A375 (cell line): ENCODE results near the gene PLXNB2. TPM values are rescaled to one million over a fixed set of nuclear protein-coding genes. Genes with fewer than 3 reads are reported as not detected.

ENCODE experiments used
- total RNA-seq: library from RNA; depleted of rRNA; stranded (reverse); fragments of >200 nt; shearing (Covaris generic); gene quantifications from 2 replicates; pipeline ENCODE4 v1.2.3, GENCODE V29; 2014; rRNA removed

PLXNB2 gene
- 43.0 and 45.2 TPM in 2 replicates for total RNA-seq

DNA sequence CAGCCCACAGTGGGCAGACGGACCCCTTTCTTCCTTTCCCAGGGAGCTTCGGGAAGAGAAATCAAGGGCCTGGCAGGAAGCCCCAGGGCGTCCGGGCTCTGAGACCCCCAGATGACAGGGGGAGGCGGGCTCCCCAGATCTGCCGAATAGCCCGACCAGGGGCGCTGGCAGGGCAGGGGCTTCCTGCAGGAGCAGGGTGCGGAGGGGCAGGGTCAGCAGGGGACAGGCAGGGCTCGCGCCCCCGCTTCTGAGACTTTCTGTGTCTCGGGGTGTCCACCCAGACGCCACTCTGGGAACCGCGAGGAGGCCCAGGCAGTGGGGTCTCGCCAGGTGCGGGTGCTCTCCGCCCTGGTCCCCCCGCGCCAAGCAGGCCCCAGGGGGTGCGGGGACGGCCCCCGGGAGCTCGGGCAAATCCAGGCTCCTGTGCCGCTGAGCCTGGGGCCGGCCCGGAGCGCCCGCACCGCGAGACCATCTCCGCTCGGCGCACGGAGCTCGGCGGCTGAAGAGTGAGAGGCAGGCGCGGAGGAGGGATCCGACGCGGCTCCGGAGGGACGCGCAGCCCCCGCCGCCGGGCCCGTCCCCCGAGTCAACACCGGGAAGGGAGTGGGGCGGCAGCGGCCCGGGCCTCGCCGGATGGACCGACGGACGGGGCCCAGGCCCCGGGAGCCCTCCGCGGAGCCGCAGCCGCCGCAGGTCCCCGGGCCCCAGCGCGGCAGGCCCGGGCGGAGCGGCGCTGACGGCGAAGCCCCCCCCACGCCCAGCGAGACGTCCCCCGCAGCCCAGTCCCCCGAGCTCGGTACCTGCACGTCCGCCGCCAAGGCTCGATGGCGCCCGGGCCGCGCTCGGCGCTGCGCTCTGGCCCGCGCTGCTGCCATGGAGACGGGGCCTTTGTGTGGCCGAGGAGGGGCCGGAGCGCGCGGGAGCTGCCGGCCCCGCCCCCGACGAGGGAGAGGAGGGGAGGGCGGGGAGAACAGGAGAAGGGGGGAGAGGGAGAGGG is at the start of gene PLXNB2:
TSS of gene PLXNB2 (minus strand) at position 894 of the 997 bp plus-strand sequence. CDS start 17,062 bp downstream, outside the sequence.

GRCh38 chr22:50342651-50343540 is 35.5 kb upstream of the PLXNB2 start, which contains the start of gene PPP6R2:
PPP6R2 (plus strand) TSS chr22:50343327; CDS start chr22:50393909, 50,582 bp downstream.

DNA sequence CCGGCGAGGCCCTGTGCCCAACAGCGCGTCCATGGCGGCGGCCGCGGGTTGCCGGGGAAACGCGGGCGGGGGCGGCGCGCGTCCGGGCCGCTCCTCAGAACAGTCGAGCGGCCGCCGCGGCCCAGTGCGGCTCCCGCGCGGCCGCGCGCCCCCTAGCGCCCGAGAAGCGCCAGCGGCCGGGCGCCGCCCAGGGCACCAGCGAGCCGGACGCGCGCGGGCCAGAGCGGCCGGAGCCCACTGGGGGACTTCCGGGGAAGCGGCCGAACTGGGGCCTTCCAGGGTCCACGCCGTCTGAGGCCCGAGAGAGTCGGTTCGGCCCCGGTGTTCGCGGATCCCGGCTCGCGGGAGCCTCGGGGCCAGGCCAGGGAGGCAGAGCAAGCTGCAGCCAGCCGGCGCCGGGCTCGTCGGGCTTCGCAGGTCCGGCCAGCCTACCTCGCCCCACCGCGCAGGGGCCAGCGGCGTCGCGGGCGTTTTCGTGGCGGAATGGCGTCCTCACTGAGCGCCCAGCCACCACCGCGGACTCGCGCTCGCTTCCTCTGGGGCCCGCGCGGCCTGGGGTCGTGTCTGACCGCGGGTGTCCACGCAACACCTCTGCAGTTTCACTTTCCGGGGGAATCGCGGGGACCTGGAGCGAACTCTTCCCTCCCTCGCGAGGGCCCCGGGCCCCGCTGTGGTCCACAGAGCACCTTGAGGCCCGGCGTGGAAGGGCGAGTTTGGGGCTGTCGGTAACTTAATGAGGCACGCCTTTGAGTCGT is 19.7 kb upstream of the PLXNB2 start, which contains the start of gene DENND6B:
TSS of gene DENND6B (minus strand) at position 57 of the 755 bp plus-strand sequence. CDS start at position 33, 24 bp downstream.

DNA sequence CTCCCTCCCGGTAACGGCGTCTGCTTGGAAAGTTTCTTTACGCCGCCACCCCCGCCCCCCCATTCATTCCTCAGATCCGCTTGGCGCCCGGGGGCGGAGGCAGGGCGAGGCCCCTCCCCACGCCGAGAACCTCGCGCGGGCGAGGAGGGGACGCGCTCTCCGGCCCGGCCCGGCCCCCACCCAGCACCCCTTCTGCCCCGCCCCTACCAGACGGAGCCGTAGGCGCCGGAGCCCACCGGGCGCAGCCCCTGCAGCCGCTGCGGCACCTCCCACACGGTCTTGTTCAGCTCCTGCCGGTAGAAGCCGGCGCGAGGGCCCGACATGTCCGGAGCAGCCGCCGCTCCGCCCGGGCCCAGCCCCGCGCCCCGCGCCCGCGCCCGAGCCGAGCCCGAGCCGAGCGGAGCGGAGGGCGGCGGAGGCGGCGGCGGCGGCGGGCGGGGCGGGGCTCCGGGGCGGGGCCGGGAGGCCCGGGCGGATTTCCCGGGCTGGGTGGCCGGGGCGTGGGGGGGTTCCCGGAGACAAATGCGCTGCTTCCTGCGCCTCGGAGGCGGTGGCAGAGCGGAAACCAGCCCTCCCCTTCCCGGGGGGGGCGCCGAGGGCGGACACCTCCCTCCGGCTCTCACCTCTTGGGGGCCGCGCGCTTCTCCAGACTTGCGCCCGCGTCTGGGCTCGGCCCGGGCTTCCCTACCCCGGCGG is 37.3 kb downstream of the PLXNB2 start, which contains the start of gene MAPK11:
TSS of gene MAPK11 (minus strand) at position 411 of the 696 bp plus-strand sequence. CDS start at position 323, 88 bp downstream.

GRCh38 chr22:50261615-50262459 is 45.6 kb downstream of the PLXNB2 start, which contains the start of gene MAPK12:
MAPK12 (minus strand) TSS chr22:50261683; CDS start chr22:50261509, 174 bp downstream.

GRCh38 chr22:50250555-50251476 is 56.6 kb downstream of the PLXNB2 start, which contains the start of gene HDAC10:
HDAC10 (minus strand) TSS chr22:50251265; CDS start chr22:50251032, 233 bp downstream.

GRCh38 chr22:50244420-50245213 is 62.8 kb downstream of the PLXNB2 start, which contains the start of gene TUBGCP6:
TUBGCP6 (minus strand) TSS chr22:50245023; CDS start chr22:50244459, 564 bp downstream.

Other genes starting within 250 kb of the PLXNB2 start
- gene TTLL8, start 249.3 kb downstream of the PLXNB2 start, total RNA-seq, result not detected in 2 replicates
- 0.04 and 0.34 TPM in 2 replicates for gene MLC1, start 222.2 kb downstream of the PLXNB2 start, total RNA-seq
- gene MOV10L1, start 217.6 kb downstream of the PLXNB2 start, total RNA-seq, result 0.11 TPM in 1 of 2 replicates, not detected in the other
- 0.68 and 0.93 TPM in 2 replicates for gene PANX2, start 136.9 kb downstream of the PLXNB2 start, total RNA-seq
- 30.9 and 31.5 TPM in 2 replicates for gene TRABD, start 121.7 kb downstream of the PLXNB2 start, total RNA-seq
- 21.1 and 21.6 TPM in 2 replicates for gene SELENOO, start 106.6 kb downstream of the PLXNB2 start, total RNA-seq
- gene TUBGCP6, start 62.6 kb downstream of the PLXNB2 start, total RNA-seq, result 21.3 and 21.4 TPM in 2 replicates
- gene HDAC10, start 56.4 kb downstream of the PLXNB2 start, total RNA-seq, result 24.9 and 29.3 TPM in 2 replicates
- 26.4 and 33.2 TPM in 2 replicates for gene MAPK12, start 46.0 kb downstream of the PLXNB2 start, total RNA-seq
- gene MAPK11, start 37.3 kb downstream of the PLXNB2 start, total RNA-seq, result 6.8 and 7.5 TPM in 2 replicates
- 0.72 and 0.98 TPM in 2 replicates for gene DENND6B, start 19.4 kb upstream of the PLXNB2 start, total RNA-seq
- gene PPP6R2, start 35.7 kb upstream of the PLXNB2 start, total RNA-seq, result 34.7 and 35.6 TPM in 2 replicates
- gene SBF1, start 167.4 kb upstream of the PLXNB2 start, total RNA-seq, result 51.5 and 55.0 TPM in 2 replicates
- 6.3 and 7.4 TPM in 2 replicates for gene ADM2, start 173.9 kb upstream of the PLXNB2 start, total RNA-seq
- gene MIOX, start 179.2 kb upstream of the PLXNB2 start, total RNA-seq, result 0.34 TPM in 1 of 2 replicates, not detected in the other
- 21.6 and 26.6 TPM in 2 replicates for gene LMF2, start 200.1 kb upstream of the PLXNB2 start, total RNA-seq
- 64.5 and 68.5 TPM in 2 replicates for gene NCAPH2, start 200.6 kb upstream of the PLXNB2 start, total RNA-seq
- gene SCO2, start 218.0 kb upstream of the PLXNB2 start, total RNA-seq, result 3.2 and 7.3 TPM in 2 replicates
- 1.1 and 1.5 TPM in 2 replicates for gene TYMP, start 222.4 kb upstream of the PLXNB2 start, total RNA-seq
- gene KLHDC7B, start 238.3 kb upstream of the PLXNB2 start, total RNA-seq, result 0.34 TPM in 1 of 2 replicates, not detected in the other